Stimulated activated naive CD8-positive, alpha-beta T cell treated with anti-CD3 and anti-CD28 coated beads, Interleukin-15, amount 100 ng/mL, for 72 hours (primary cell): ENCODE results near the gene SYT13.

Experiments
- ATAC-seq: fragments of 150-1000 bp; cut with Tn5 transposase; 2 replicates; pipeline ENCODE4 v1.10.0; 2021; ENCODE audit warnings: mild to moderate bottlenecking, moderate library complexity
- DNase-seq, 2 donors: peaks; one replicate each; pipeline ENCODE4 v3.0.0; 2021 to 2022
- H3K27ac Mint-ChIP-seq, 2 donors: one replicate each; pipeline ENCODE4 v1.8.0; 2022; ENCODE audit warnings: mild to moderate bottlenecking in 2 of 2, mixed read lengths in 2 of 2, moderate library complexity in 2 of 2
- H3K27me3 Mint-ChIP-seq: one replicate; pipeline ENCODE4 v1.8.0; 2022; ENCODE audit warnings: mixed read lengths
- H3K4me1 Mint-ChIP-seq: one replicate; pipeline ENCODE4 v1.8.0; 2022; ENCODE audit warnings: mild to moderate bottlenecking, mixed read lengths
- H3K4me3 Mint-ChIP-seq, 2 donors: one replicate each; pipeline ENCODE4 v1.8.0; 2022; ENCODE audit warnings: mild to moderate bottlenecking in 2 of 2, mixed read lengths in 2 of 2, moderate library complexity in 1 of 2
- H3K9me3 Mint-ChIP-seq, 2 donors: one replicate each; pipeline ENCODE4 v1.8.0; 2022; ENCODE audit warnings: mixed read lengths in 2 of 2

The SYT13 gene

GRCh38 chr11:45227836-45228235 is 58.3 kb downstream of the SYT13 start:
- DNase-seq: no peak
- Mint-ChIP-seq H3K27me3 (no peaks in the 10 kb centered on the region), H3K27ac (no peak overlapping the region), H3K9me3 (no peaks in the 10 kb centered on the region), H3K4me1 (no peaks in the 10 kb centered on the region), H3K4me3 (no peak overlapping the region)
- no peak for ATAC-seq

DNA sequence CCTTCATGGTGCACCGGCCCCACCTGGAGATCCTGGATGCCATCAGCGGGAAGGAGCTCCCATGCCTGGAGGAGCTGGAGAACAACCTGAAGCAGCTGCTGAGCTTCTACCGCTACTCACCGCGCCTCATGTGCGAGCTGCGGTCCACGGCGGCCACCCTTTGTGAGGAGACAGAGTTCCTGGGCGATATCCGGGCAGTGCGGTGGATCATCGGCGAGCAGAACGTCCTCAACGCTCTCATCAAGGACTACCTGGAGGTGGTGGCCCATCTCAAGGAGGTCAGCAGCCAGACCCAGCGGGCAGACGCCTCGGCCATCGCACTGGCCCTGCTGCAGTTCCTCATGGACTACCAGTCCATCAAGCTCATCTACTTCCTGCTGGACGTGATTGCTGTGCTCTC is 59.2 kb downstream of the SYT13 start:
- H3K27me3 Mint-ChIP-seq: no peaks in the 10 kb centered on the region
- H3K27ac Mint-ChIP-seq: no peak overlapping the region

DNA sequence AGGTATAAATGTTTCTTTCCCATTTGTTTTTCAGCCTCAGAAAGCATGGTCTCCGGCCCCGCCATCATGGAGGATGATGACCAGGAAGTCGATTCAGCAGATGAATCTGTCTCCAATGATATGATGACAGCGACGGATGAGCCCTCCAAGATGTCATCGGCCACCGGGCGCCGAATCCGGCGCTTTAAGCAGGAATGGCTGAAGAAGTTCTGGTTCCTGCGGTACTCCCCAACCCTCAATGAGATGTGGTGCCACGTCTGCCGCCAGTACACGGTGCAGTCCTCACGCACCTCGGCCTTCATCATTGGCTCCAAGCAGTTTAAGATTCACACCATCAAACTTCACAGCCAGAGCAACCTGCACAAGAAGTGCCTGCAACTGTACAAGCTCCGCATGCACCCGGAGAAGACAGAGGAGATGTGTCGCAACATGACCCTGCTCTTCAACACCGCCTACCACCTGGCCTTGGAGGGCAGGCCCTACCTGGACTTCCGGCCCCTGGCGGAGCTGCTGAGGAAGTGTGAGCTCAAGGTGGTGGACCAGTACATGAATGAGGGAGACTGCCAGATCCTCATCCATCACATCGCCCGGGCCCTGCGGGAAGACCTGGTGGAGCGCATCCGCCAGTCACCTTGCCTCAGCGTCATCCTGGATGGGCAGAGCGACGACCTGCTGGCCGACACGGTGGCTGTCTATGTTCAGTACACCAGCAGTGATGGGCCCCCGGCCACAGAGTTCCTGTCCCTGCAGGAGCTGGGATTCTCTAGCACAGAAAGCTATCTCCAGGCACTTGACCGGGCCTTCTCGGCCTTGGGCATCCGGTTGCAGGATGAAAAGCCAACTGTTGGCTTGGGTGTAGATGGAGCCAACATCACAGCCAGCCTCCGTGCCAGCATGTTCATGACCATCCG is 59.9 kb downstream of the SYT13 start:
- H3K4me3 Mint-ChIP-seq: no peak overlapping the region
- no peaks in the 10 kb centered on the region for H3K9me3 Mint-ChIP-seq
- no peak for ATAC-seq
- H3K27me3 Mint-ChIP-seq: no peaks in the 10 kb centered on the region
- no peak overlapping the region for H3K27ac Mint-ChIP-seq
- H3K4me1 Mint-ChIP-seq: no peaks in the 10 kb centered on the region
- no peak for DNase-seq

More for the DNA sequence above, 59.2 kb downstream of the SYT13 start:
- ATAC-seq: no peak
- Mint-ChIP-seq H3K9me3 (no peaks in the 10 kb centered on the region), H3K4me3 (no peak overlapping the region), H3K4me1 (no peaks in the 10 kb centered on the region)
- no peak for DNase-seq

GRCh38 chr11:45225277-45225676 is 60.9 kb downstream of the SYT13 start:
- Mint-ChIP-seq H3K27me3 (no peaks in the 10 kb centered on the region), H3K4me1 (no peaks in the 10 kb centered on the region), H3K9me3 (no peaks in the 10 kb centered on the region), H3K4me3 (no peak overlapping the region), H3K27ac (no peak overlapping the region)
- no peak for DNase-seq
- ATAC-seq: no peak

DNA sequence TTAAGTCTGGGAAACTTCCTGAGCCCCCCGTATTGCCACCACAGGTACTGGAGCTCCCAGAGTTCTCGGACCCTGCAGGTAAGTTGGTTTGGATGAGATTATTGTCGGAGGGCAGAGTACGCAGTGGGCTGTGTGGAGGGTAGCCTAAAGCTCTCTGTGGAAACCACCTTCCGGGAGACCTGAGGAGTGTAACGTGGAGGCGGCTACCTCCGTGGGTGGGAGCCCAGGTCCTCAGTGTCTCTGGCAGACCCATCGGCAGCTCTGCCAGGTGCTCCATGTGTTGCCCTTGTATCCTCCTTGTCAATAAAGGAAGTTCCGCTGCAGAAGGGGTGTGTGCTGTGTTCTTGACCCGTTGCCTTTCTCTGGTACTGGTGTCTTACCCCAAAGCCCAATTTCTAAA is 61.4 kb downstream of the SYT13 start:
- Mint-ChIP-seq H3K9me3 (no peaks in the 10 kb centered on the region), H3K27me3 (no peaks in the 10 kb centered on the region), H3K4me3 (no peak overlapping the region), H3K27ac (no peak overlapping the region), H3K4me1 (no peaks in the 10 kb centered on the region)
- DNase-seq (no peak), ATAC-seq (no peak)

- no peaks in the 10 kb centered on the region for H3K27me3 Mint-ChIP-seq
- no peak overlapping the region for H3K4me3 Mint-ChIP-seq
- DNase-seq (no peak), ATAC-seq (no peak)
- no peaks in the 10 kb centered on the region for H3K4me1 Mint-ChIP-seq
- no peak overlapping the region for H3K27ac Mint-ChIP-seq
- H3K9me3 Mint-ChIP-seq: no peaks in the 10 kb centered on the region
Measured at GRCh38 chr11:45223496-45223895, 62.6 kb downstream of the SYT13 start.

DNA sequence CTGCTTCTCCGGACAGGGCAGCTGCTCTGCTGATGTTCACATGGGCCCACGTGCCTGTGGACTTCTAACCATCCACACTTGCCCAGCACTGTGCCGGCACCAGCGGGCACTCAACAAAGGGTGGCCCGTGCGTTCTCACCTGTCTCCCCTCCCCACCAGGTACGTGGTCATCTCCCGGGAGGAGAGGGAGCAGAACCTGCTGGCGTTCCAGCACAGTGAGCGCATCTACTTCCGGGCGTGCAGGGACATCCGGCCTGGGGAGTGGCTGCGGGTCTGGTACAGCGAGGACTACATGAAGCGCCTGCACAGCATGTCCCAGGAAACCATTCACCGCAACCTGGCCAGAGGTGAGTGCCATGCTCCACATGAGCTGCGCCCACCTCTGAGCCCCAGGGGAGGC is 66.7 kb downstream of the SYT13 start:
- Mint-ChIP-seq H3K27me3 (no peaks in the 10 kb centered on the region), H3K9me3 (no peaks in the 10 kb centered on the region), H3K4me3 (no peak overlapping the region), H3K4me1 (peaks cover 7% of the 10 kb centered on the region), H3K27ac (no peak overlapping the region)
- ATAC-seq (no peak), DNase-seq (no peak)

- no peak overlapping the region for H3K27ac Mint-ChIP-seq
- DNase-seq (no peak), ATAC-seq (no peak)
- peaks cover 7% of the 10 kb centered on the region for H3K4me1 Mint-ChIP-seq
- no peaks in the 10 kb centered on the region for H3K27me3 Mint-ChIP-seq
- no peak overlapping the region for H3K4me3 Mint-ChIP-seq
- no peaks in the 10 kb centered on the region for H3K9me3 Mint-ChIP-seq
Measured at GRCh38 chr11:45218705-45219104, 67.4 kb downstream of the SYT13 start.

- no peak for ATAC-seq
- H3K27ac Mint-ChIP-seq: no peak overlapping the region
Measured at GRCh38 chr11:45217991-45218390, 68.2 kb downstream of the SYT13 start.

GRCh38 chr11:45216901-45217300 is 69.2 kb downstream of the SYT13 start:
- Mint-ChIP-seq H3K27me3 (no peaks in the 10 kb centered on the region), H3K4me1 (peaks cover 7% of the 10 kb centered on the region), H3K4me3 (no peak overlapping the region), H3K9me3 (no peaks in the 10 kb centered on the region), H3K27ac (no peak overlapping the region)
- ATAC-seq: no peak
- no peak for DNase-seq

More at GRCh38 chr11:45217991-45218390, 68.2 kb downstream of the SYT13 start:
- no peak overlapping the region for H3K4me3 Mint-ChIP-seq
- DNase-seq: no peak
- H3K4me1 Mint-ChIP-seq: peaks cover 7% of the 10 kb centered on the region
- H3K27me3 Mint-ChIP-seq: no peaks in the 10 kb centered on the region
- no peaks in the 10 kb centered on the region for H3K9me3 Mint-ChIP-seq

GRCh38 chr11:45216031-45216430 is 70.1 kb downstream of the SYT13 start:
- H3K27me3 Mint-ChIP-seq: no peaks in the 10 kb centered on the region
- peak overlapping the region in 1 of 2 donors; percentile 35 for H3K27ac Mint-ChIP-seq
- DNase-seq (no peak), ATAC-seq (no peak)
- no peak overlapping the region for H3K4me3 Mint-ChIP-seq
- peaks cover 7% of the 10 kb centered on the region for H3K4me1 Mint-ChIP-seq
- H3K9me3 Mint-ChIP-seq: no peaks in the 10 kb centered on the region

DNA sequence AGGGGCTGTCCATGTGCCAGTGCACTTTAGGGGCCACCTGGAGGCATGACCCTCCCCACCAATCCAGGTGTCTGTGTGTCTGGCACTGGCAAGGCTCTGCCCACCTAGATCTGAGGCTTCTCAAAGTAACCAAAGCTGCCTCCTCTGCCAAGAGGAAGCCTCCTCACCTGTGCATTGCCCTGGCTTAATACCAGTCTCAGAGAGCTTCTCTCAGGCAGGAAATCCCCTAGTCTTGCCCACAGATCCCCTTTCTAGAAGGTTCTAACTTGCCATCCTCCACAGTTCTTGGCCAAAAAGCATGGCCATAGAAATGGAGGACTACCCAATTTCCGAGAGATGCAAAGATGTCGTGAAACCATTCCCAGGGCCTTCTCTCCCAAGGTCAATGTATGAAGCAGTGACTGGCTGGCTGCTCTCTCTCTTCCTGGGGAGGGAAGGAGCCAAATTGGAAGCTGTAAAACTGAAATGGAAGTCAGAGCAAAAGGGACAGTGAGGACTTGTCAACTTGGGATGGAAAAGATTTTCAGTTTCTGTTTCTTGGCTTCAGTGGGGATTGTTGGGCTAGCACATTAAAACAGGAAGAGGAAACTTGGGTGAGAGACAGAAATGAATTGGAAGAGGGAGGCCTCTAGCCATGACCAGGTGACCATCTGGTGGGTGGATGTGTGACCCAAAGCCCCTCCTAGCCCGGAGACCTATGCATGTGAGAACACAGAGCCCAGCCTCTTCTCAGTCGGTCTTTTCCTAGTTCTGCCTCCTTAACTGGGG is 70.9 kb downstream of the SYT13 start:
- no peak for DNase-seq
- H3K27ac Mint-ChIP-seq: peak overlapping the region in 1 of 2 donors; percentile 57
- no peaks in the 10 kb centered on the region for H3K9me3 Mint-ChIP-seq
- H3K27me3 Mint-ChIP-seq: no peaks in the 10 kb centered on the region
- no peak overlapping the region for H3K4me3 Mint-ChIP-seq
- ATAC-seq: no peak
- H3K4me1 Mint-ChIP-seq: peaks cover 11% of the 10 kb centered on the region

DNA sequence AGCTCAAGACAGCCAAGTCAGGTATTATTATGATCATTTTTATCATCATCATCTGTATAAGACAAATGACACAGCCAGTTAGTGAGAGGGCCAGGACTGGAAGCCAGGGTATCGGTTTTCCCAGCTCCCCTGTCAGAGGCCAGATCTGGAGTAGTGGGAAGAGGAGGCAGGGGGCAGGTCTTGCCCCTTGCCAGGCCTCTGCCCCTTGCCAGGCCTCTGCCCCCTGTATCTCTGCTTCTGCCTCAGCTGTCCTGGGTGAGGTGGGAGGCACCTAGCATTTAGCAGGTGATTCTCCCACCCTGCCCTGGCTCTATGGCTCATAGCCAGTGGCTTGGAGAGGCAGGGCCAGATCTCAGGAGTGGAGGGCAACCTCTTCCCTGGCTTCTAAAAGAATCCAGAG is 72.4 kb downstream of the SYT13 start:
- DNase-seq (no peak), ATAC-seq (no peak)
- Mint-ChIP-seq H3K4me3 (no peak overlapping the region), H3K27me3 (no peaks in the 10 kb centered on the region), H3K4me1 (peaks cover 22% of the 10 kb centered on the region), H3K27ac (no peak overlapping the region), H3K9me3 (no peaks in the 10 kb centered on the region)

- no peaks in the 10 kb centered on the region for H3K27me3 Mint-ChIP-seq
- ATAC-seq (no peak), DNase-seq (no peak)
- H3K9me3 Mint-ChIP-seq: no peaks in the 10 kb centered on the region
- no peak overlapping the region for H3K4me3 Mint-ChIP-seq
- peak overlapping the region in 1 of 2 donors; percentile 12 for H3K27ac Mint-ChIP-seq
- peaks cover 22% of the 10 kb centered on the region for H3K4me1 Mint-ChIP-seq
Measured at GRCh38 chr11:45213316-45213665, 72.8 kb downstream of the SYT13 start.

GRCh38 chr11:45212566-45213315 is 73.4 kb downstream of the SYT13 start:
- Mint-ChIP-seq H3K27me3 (no peaks in the 10 kb centered on the region), H3K27ac (peak overlapping the region in 1 of 2 donors; percentile 62), H3K9me3 (no peaks in the 10 kb centered on the region), H3K4me3 (no peak overlapping the region), H3K4me1 (peaks cover 22% of the 10 kb centered on the region)
- no peak for DNase-seq
- ATAC-seq: no peak

- Mint-ChIP-seq H3K4me1 (peaks cover 22% of the 10 kb centered on the region), H3K27ac (no peak overlapping the region), H3K4me3 (no peak overlapping the region), H3K27me3 (no peaks in the 10 kb centered on the region), H3K9me3 (no peaks in the 10 kb centered on the region)
- DNase-seq (no peak), ATAC-seq (no peak)
Measured at GRCh38 chr11:45211732-45212131, 74.4 kb downstream of the SYT13 start.
